HG02678 (cell line): Measurements from ENCODE around the gene BOK.
A peak's percentile ranks its signal among the peaks of the same experiment; 100 is the strongest.
"Not testable (repeated sequence)": the region's sequence is repeated elsewhere in the genome, so short reads cannot be mapped to it uniquely, and the experiment has no call there.

Experiments
- ATAC-seq: cut with Tn5 transposase; IDR thresholded peaks from one replicate; pipeline ENCODE4 v1.9.1; 2021; ENCODE audit warnings: mild to moderate bottlenecking, moderate library complexity; ENCODE audit not compliant: unreplicated experiment

BOK gene

GRCh38 chr2:241558532-241559322 lies at the start of gene BOK:
Gene BOK, plus strand, starts transcription at chr2:241558745. Its CDS starts 739 bp downstream, at chr2:241559484.
- no peak for ATAC-seq

GRCh38 chr2:241509155-241509784 lies 49.3 kb upstream of the BOK start:
- no peak for ATAC-seq

GRCh38 chr2:241511091-241511741 lies 47.3 kb upstream of the BOK start:
- ATAC-seq = no peak

- ATAC-seq = no peak
Observed at GRCh38 chr2:241514553-241514952, 44.0 kb upstream of the BOK start.

- ATAC-seq = peak; percentile 66
Observed at GRCh38 chr2:241514986-241515737, 43.4 kb upstream of the BOK start.

GRCh38 chr2:241516520-241516965 lies 42.0 kb upstream of the BOK start:
- ATAC-seq = no peak

GRCh38 chr2:241517297-241517696 lies 41.2 kb upstream of the BOK start:
- no peak for ATAC-seq

- no peak for ATAC-seq
Observed at GRCh38 chr2:241519669-241520068, 38.9 kb upstream of the BOK start.

- no peak for ATAC-seq
Observed at GRCh38 chr2:241522477-241522876, 36.1 kb upstream of the BOK start.

- not testable (repeated sequence) for ATAC-seq
Observed at GRCh38 chr2:241525818-241526780, 32.4 kb upstream of the BOK start.

GRCh38 chr2:241530571-241530970 lies 28.0 kb upstream of the BOK start:
- ATAC-seq = no peak

- ATAC-seq = no peak
Observed at GRCh38 chr2:241531161-241531722, 27.3 kb upstream of the BOK start.

- no peak for ATAC-seq
Observed at GRCh38 chr2:241532168-241532567, 26.4 kb upstream of the BOK start.

GRCh38 chr2:241532733-241533601 lies 25.6 kb upstream of the BOK start:
- no peak for ATAC-seq

- ATAC-seq = no peak
Observed at GRCh38 chr2:241534293-241534692, 24.3 kb upstream of the BOK start.

GRCh38 chr2:241534701-241535375 lies 23.7 kb upstream of the BOK start:
- ATAC-seq = no peak

GRCh38 chr2:241535871-241536655 lies 22.5 kb upstream of the BOK start:
- ATAC-seq = no peak
